ENCODE measurements around the gene LAMA3. TPM values are rescaled to one million over a fixed set of nuclear protein-coding genes. Genes with fewer than 3 reads are reported as not detected.

LAMA3 gene
- total and polyA plus RNA-seq, 10 of the 15 experiments (the other 5 are each of a cell fraction or from before 2014, with no cell fraction given), result 0.37 to 6.5 (median 5.4) TPM

DNA sequence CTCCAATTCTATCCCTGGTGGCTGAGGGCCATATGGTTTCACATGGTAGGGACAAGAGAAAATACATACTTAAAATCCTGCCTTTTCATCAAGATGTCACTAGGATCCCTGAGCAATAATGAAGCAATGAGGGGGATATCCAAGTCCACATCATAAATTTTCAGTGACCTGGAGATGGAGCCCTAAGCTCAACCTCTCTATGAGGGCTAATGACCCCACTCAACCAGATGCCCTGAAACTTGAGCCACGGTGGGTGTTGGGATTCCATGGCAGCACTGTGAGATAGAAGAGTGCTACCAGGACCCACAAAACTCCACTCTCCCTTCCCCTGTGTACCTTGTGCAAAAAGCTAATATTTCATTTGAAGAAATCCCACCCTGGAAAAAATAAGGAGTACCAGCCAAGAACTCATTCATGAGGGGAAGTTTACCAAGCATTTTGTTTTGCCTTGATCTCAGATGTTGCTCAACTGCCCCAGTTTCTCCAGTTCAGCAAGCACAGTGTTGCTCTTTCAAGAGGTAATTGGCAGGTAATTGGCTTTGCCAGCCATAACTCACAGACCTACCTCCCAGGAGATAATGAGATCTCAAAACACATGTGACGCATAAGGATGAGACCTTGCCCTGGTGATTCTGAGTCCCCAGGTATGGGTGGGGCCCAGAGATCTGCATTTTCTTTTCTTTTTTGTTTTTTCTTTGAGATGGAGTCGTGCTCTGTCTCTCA is 274.4 kb downstream of the LAMA3 start:
- WGBS (ENCODE audit: insufficient coverage, insufficient replicate concordance, low lambda C conversion rate, missing lambda C conversion rate), result 100% methylated on average over 3 of the region's 3 CpGs

More for the DNA sequence above, 274.4 kb downstream of the LAMA3 start:
- FAIRE-seq (no peak), ATAC-seq (no peak), DNase-seq (ENCODE audit: low read depth, low spot score) (no peak)
- Histone ChIP-seq H3K4me2 (ENCODE audit: control insufficient read depth, insufficient read depth) (no peak overlapping the region), H3K27ac (ENCODE audit: control insufficient read depth, insufficient read depth) (no peak overlapping the region), H4K20me1 (ENCODE audit: control insufficient read depth, insufficient read depth) (no peaks in the 10 kb centered on the region), H3K4me1 (ENCODE audit: control insufficient read depth, insufficient read depth, low read length) (peaks cover 22% of the 10 kb centered on the region), H3K27me3 (replicated peaks in 1 of 2; ENCODE audit: control insufficient read depth in 2 of 2, insufficient read depth in 2 of 2, low read length in 1 of 2) (no peaks in the 10 kb centered on the region), H2AFZ (ENCODE audit: control insufficient read depth, low read depth, low read length) (no peak overlapping the region), H3K36me3 (ENCODE audit: control insufficient read depth in 2 of 2, insufficient read depth in 2 of 2, low read length in 1 of 2) (no peaks in the 10 kb centered on the region), H3K9ac (ENCODE audit: control insufficient read depth, insufficient read depth, low read length) (no peak overlapping the region), H3K4me3 (no peak overlapping the region), H3K79me2 (ENCODE audit: control insufficient read depth, insufficient read depth, low read length) (no peaks in the 10 kb centered on the region), H3K9me3 (replicated peaks; ENCODE audit: control insufficient read depth, insufficient read depth, low read length) (no peaks in the 10 kb centered on the region; the same call in 2 of the 3 replicates)
- CTCF ChIA-PET, result interaction anchor here (0.6 to 1.0 kb wide), 3 partner anchors 45 to 156 kb away, joined by 3 to 4 read pairs (median 3); no protein-coding TSS in a partner anchor
- BruUV-seq (replicated peaks), result no TSS peak
- intact Hi-C loops (cut with micrococcal nuclease; ENCODE audit: unreplicated experiment), result loop anchor here (1.0 to 2.0 kb wide), 2 partner anchors 55 to 156 kb away; no protein-coding TSS in a partner anchor
- SMC1A ChIA-PET (ENCODE audit: uncharacterized antibody, unreplicated experiment), result interaction anchor here (0.9 kb wide), 1 partner anchor 47 kb away, joined by 4 read pairs; no protein-coding TSS in a partner anchor
- TF ChIP-seq MEF2B (IDR thresholded peaks at IDR 0.05; ENCODE audit: partially characterized antibody, poor library complexity, severe bottlenecking) (no peak), RUNX3 (IDR thresholded peaks at IDR 0.05; ENCODE audit: low read length) (no peak), ETV6 (conservative IDR thresholded peaks at IDR 0.05 in 1 of 2, IDR thresholded peaks at IDR 0.05 in 1 of 2; ENCODE audit: borderline replicate concordance in 1 of 2, low read depth in 1 of 2) (no peak), SREBF2 (IDR thresholded peaks at IDR 0.05; ENCODE audit: low read length) (no peak), RAD21 (IDR thresholded peaks at IDR 0.05; ENCODE audit: insufficient read depth, low read depth, low read length) (peak; percentile 50; the same call in 1 of the 2 replicates), MTA3 (IDR thresholded peaks at IDR 0.05; ENCODE audit: borderline replicate concordance, low read length) (no peak)
- TF ChIP-seq, protein P1, sequence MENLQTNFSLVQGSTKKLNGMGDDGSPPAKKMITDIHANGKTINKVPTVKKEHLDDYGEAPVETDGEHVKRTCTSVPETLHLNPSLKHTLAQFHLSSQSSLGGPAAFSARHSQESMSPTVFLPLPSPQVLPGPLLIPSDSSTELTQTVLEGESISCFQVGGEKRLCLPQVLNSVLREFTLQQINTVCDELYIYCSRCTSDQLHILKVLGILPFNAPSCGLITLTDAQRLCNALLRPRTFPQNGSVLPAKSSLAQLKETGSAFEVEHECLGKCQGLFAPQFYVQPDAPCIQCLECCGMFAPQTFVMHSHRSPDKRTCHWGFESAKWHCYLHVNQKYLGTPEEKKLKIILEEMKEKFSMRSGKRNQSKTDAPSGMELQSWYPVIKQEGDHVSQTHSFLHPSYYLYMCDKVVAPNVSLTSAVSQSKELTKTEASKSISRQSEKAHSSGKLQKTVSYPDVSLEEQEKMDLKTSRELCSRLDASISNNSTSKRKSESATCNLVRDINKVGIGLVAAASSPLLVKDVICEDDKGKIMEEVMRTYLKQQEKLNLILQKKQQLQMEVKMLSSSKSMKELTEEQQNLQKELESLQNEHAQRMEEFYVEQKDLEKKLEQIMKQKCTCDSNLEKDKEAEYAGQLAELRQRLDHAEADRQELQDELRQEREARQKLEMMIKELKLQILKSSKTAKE (IDR thresholded peaks at IDR 0.05; ENCODE audit: low read depth, poor library complexity, severe bottlenecking), result no peak
- TF ChIP-seq, protein P2, sequence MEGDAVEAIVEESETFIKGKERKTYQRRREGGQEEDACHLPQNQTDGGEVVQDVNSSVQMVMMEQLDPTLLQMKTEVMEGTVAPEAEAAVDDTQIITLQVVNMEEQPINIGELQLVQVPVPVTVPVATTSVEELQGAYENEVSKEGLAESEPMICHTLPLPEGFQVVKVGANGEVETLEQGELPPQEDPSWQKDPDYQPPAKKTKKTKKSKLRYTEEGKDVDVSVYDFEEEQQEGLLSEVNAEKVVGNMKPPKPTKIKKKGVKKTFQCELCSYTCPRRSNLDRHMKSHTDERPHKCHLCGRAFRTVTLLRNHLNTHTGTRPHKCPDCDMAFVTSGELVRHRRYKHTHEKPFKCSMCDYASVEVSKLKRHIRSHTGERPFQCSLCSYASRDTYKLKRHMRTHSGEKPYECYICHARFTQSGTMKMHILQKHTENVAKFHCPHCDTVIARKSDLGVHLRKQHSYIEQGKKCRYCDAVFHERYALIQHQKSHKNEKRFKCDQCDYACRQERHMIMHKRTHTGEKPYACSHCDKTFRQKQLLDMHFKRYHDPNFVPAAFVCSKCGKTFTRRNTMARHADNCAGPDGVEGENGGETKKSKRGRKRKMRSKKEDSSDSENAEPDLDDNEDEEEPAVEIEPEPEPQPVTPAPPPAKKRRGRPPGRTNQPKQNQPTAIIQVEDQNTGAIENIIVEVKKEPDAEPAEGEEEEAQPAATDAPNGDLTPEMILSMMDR (IDR thresholded peaks at IDR 0.05 in 2 of 3, conservative IDR thresholded peaks at IDR 0.05 in 1 of 3; ENCODE audit: control insufficient read depth in 2 of 3, extremely low read depth in 1 of 3, insufficient read depth in 1 of 3, low read depth in 3 of 3, low read length in 3 of 3), result peak in 1 of 3 experiments; percentile 12; a peak in 1 of 6 replicates
- RAD21 ChIA-PET (ENCODE audit: unreplicated experiment), result interaction anchor here (1.2 kb wide), 1 partner anchor 156 kb away, joined by 3 read pairs; no protein-coding TSS in a partner anchor
- in situ Hi-C loops (cut with MboI), result no loop called here
- POLR2A ChIA-PET, result no interaction called here

Data from GM12878 (cell line).